GM18870 (cell line): ENCODE data around the gene SETD1B.

Source experiments
- ATAC-seq: cut with Tn5 transposase; IDR thresholded peaks from one replicate; pipeline ENCODE4 v1.9.1; 2021; ENCODE audit warnings: moderate library complexity; ENCODE audit not compliant: unreplicated experiment

SETD1B gene

DNA sequence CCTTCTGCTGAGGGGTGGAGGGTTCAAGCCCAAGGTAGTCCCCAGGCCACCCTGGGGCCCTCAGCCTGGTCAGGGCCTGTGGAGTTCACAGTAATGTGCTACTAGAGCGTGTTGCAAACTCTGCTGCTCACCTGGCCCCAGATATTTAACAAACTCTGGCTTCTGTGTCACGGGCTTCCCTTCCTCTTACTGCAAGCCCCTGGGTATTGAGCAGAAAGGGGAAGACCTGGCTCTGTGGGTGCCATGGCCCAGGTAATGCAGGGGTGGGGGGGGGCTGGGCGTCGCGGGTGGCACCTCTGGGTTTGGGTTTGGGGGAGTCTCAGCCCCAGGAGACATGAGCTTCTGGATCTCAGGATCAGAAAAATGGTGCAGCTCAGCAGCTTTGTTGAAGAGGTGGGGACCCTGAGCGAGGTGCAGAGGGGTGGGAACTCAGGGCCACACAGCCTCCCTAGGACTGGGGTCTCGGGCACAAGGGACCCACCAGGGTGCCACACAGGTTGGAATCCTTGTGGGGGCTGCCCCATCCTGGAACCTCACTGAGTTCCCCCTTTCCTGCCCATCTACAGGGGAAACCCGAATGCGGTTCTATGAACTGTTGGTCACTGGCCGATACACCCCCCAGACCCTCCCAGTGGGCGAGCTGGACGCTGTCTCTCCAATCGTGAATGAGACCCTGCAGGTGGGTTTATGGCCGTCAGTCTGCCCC is 4.0 kb downstream of the SETD1B start:
- ATAC-seq = no peak

DNA sequence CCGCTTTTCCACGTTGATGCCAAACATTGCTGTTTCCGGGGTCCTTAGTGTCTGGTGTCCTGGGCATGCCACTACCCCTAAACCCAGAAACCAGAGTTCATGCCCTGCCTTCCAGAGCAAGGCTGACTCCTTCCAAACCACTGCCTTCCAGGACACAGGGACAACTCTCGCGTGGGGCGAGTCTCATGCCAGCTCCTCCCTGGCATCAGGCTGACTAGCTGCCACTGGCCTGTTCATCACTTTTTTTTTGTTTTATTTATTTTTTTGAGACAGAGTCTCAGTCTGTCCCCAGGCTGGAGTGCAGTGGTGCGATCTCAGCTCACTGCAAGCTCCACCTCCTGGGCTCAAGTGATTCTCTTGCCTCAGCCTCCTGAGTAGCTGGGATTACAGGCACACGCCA is 4.8 kb downstream of the SETD1B start:
- no peak for ATAC-seq

DNA sequence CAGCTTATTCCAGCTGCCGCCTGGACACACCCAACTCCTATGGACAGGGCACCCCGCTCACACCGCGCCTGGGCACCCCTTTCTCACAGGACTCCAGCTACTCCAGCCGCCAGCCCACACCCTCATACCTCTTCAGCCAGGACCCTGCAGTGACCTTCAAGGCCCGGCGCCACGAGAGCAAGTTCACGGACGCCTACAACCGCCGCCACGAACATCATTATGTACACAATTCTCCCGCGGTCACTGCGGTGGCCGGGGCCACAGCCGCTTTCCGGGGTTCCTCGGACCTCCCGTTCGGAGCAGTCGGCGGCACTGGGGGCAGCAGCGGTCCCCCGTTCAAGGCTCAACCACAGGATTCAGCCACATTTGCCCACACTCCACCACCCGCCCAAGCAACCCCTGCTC is 5.9 kb downstream of the SETD1B start:
- no peak for ATAC-seq

DNA sequence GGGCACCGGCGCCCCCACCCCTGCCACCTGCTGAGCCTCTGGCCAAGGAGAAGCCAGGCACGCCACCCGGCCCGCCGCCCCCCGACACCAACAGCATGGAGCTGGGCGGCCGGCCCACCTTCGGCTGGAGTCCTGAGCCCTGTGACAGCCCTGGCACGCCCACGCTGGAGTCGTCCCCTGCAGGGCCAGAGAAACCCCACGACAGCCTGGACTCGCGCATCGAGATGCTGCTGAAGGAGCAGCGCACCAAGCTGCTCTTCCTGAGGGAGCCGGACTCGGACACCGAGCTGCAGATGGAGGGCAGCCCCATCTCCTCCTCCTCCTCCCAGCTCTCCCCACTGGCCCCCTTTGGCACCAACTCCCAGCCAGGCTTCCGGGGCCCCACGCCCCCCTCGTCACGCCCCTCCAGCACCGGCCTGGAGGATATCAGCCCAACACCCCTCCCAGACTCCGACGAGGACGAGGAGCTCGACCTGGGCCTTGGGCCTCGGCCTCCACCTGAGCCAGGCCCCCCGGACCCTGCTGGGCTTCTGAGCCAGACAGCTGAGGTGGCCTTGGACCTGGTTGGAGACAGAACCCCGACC is 6.5 kb downstream of the SETD1B start:
- no peak for ATAC-seq

DNA sequence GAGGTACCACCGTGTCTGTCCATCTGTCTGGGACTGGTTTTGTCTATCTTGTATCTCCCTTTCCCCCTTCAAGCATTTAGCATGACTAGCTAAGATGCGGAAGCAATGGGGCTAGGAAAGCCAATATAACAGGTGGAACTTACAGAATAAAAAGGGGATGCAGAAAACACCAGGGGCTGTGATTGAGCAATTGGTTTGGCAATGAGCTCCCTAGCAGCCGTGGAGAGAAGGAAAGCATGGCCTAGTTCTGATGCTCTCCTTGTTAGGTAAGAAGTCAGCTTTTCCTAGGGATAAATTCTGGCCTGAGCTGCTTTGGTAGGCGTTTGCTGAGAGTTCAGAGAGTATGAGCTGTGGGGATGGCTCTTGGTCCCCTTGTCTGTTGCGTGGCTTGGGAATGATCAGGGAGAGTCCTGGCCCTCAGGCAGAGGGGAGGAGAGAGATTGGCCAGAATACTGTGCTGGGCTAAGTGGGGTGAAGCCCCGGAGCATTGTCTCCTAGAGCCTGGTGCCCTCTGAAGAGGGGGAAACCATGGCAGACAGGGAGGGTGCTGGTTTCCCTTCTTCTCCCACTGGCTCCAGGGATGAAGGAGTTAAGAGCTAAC is 7.1 kb downstream of the SETD1B start:
- no peak for ATAC-seq

GRCh38 chr12:121811434-121812319 is 7.9 kb downstream of the SETD1B start:
- no peak for ATAC-seq

GRCh38 chr12:121812320-121812871 is 8.6 kb downstream of the SETD1B start:
- no peak for ATAC-seq

GRCh38 chr12:121812921-121813896 is 9.4 kb downstream of the SETD1B start:
- no peak for ATAC-seq

DNA sequence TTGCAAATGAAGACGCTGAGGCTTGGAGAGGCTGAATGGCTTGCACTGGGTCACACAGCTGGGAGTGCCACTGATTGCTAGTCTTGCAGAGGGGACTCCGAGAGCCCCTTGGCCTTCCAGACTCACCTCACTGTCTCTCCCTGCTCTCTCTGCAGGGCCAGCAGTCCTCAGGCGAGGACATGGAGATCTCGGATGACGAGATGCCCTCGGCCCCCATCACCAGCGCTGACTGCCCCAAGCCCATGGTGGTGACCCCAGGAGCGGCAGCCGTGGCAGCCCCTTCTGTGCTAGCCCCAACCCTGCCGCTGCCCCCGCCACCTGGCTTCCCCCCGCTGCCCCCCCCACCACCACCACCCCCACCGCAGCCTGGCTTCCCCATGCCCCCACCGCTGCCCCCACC is 10.1 kb downstream of the SETD1B start:
- no peak for ATAC-seq

DNA sequence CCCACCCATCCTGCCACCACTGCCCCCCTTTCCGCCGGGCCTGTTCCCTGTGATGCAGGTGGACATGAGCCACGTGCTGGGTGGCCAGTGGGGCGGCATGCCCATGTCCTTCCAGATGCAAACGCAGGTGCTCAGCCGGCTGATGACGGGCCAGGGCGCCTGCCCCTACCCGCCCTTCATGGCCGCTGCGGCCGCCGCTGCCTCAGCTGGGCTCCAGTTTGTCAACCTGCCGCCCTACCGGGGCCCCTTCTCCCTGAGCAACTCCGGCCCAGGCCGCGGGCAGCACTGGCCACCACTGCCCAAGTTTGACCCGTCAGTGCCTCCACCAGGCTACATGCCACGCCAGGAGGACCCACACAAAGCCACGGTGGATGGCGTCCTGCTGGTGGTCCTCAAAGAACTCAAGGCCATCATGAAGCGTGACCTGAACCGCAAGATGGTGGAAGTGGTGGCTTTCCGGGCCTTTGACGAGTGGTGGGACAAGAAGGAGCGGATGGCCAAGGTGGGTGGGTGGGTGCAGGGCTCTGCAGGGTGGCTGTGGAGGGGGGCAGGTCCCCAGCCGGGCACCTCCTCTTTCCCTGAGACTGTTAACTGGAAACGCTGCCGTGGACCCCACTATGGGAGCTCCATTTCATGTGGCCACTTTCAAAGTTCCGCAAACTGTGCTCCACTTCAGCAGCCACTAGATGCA is 10.8 kb downstream of the SETD1B start:
- no peak for ATAC-seq

- no peak for ATAC-seq
Observed at GRCh38 chr12:121815263-121815662, 11.5 kb downstream of the SETD1B start.

GRCh38 chr12:121816925-121817647 is 13.3 kb downstream of the SETD1B start:
- no peak for ATAC-seq

DNA sequence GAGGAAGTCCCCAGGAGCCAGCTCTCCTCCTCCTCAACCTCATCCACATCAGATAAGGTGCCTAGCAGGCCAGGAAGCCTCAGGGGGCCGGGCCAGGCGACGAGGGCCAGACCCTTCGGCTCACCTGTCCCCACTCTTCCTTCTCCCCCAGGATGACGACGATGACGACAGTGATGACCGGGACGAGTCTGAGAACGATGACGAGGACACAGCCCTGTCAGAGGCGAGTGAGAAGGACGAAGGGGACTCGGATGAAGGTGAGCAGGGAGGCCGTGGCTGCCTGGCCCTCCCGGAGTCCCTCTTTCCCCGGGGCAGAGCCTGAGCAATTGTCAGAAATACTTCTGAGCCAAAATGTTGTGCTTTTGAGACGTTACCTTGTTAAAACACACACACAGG is 13.8 kb downstream of the SETD1B start:
- no peak for ATAC-seq

DNA sequence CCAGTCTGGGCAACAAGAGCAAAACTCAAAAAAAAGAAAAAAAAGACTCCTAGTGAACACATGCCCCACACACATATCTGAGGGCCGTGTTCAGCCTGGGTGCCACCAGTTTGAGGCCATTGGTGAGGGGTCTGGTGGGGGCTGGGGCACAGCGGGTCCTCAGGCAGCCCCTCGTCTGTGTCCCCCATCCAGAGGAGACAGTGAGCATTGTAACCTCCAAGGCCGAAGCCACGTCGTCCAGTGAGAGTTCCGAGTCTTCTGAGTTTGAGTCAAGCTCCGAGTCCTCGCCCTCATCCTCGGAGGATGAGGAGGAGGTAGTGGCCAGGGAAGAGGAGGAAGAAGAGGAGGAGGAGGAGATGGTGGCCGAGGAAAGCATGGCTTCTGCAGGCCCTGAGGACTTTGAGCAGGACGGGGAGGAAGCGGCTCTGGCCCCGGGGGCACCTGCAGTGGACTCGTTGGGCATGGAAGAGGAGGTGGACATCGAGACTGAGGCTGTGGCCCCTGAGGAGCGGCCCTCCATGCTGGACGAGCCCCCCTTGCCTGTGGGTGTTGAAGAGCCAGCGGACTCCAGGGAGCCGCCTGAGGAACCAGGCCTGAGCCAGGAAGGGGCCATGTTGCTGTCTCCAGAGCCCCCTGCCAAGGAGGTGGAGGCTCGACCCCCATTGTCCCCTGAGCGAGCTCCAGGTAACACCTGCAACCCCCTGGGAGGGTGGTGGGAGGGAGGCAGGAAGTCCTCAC is 15.6 kb downstream of the SETD1B start:
- no peak for ATAC-seq

- ATAC-seq = no peak
Observed at GRCh38 chr12:121820056-121820455, 16.2 kb downstream of the SETD1B start.

- no peak for ATAC-seq
Observed at GRCh38 chr12:121822393-121823100, 18.7 kb downstream of the SETD1B start.

DNA sequence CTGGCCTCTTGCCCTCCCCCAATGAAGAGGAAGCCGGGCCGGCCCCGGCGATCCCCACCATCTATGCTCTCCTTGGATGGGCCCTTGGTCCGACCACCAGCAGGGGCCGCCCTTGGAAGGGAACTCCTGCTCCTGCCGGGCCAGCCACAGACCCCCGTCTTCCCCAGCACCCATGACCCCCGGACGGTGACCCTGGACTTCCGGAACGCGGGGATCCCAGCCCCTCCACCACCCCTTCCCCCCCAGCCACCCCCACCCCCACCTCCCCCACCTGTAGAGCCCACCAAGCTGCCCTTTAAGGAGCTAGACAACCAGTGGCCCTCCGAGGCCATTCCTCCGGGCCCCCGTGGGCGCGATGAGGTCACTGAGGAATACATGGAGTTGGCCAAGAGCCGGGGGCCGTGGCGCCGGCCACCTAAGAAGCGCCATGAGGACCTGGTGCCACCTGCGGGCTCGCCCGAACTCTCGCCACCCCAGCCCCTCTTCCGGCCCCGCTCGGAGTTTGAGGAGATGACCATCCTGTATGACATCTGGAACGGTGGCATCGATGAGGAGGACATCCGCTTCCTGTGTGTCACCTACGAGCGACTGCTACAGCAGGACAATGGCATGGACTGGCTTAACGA is 19.4 kb downstream of the SETD1B start:
- no peak for ATAC-seq
